Omental fat pad (tissue), 4 donors: ENCODE measurements around the gene ANO5. TPM values are rescaled to one million over a fixed set of nuclear protein-coding genes. Genes with fewer than 3 reads are reported as not detected.

Experiments used
- ATAC-seq: fragments of 150-250 bp; one replicate; pipeline ENCODE4 v1.9.1; 2016; ENCODE audit warnings: mild to moderate bottlenecking, moderate library complexity; ENCODE audit not compliant: low FRiP score
- DNase-seq: peaks from one replicate; pipeline ENCODE4 v3.0.0-alpha.2; 2019; ENCODE audit warnings: low spot score
- total RNA-seq, 4 donors: library from RNA; depleted of rRNA; stranded (reverse); fragments of >200 nt; gene quantifications; one replicate each; pipeline ENCODE4 v1.1.0, GENCODE V29; 2016
- TF ChIP-seq, protein P1 (sequence below), 3 donors: fragments of 450-650 bp; IDR thresholded peaks; one replicate each; pipeline ENCODE4 v1.5.1; 2016 to 2017; ENCODE audit warnings: antibody characterized with exemption in 3 of 3, mild to moderate bottlenecking in 3 of 3, moderate library complexity in 2 of 3

ANO5 gene
- total RNA-seq, 4 donors from 2014 or later, result 1.3 to 3.7 (median 3.2) TPM

DNA sequence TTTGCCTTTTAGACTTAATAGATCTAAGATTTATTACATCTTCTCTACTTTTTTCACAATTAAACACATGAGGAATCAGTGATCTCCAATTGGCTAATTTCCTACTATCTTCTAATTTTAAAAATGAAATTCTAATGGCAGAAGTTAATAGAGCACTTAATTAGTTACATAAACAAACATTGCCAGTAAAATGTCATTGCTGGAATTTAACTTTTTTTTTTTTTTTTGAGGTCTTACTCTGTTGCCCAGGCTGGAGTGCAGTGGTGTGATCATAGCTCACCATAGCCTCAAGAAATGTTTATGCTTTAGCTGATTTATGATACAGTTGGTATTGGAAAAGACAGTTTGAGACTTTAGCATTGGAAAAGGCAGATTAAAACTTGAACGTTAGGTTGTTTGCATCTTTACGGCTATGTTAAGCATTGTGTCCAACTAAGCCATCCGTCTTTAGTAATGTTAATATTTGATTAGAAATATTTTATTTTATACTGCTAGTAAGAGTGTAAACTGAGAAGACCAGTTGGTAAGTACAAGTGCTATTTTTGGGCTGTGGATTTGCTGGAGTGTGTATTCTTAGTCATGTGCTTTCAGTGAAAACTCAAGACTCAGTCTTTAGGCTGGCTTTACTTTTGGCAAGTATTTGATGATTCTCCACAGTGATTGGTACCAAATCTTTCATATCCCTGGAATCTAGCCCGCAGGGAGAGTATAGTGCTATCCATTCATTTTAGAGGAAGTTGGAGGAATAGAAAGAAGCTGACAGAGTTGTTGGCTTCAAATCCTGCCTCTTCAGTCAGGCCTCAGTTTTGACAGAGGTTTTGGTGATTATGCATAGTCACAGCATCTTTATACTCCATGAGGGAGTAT lies 4.5 kb downstream of the ANO5 start:
- TF ChIP-seq, protein P1, sequence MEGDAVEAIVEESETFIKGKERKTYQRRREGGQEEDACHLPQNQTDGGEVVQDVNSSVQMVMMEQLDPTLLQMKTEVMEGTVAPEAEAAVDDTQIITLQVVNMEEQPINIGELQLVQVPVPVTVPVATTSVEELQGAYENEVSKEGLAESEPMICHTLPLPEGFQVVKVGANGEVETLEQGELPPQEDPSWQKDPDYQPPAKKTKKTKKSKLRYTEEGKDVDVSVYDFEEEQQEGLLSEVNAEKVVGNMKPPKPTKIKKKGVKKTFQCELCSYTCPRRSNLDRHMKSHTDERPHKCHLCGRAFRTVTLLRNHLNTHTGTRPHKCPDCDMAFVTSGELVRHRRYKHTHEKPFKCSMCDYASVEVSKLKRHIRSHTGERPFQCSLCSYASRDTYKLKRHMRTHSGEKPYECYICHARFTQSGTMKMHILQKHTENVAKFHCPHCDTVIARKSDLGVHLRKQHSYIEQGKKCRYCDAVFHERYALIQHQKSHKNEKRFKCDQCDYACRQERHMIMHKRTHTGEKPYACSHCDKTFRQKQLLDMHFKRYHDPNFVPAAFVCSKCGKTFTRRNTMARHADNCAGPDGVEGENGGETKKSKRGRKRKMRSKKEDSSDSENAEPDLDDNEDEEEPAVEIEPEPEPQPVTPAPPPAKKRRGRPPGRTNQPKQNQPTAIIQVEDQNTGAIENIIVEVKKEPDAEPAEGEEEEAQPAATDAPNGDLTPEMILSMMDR (IDR thresholded peaks at IDR 0.05), result no peak
- no peak for DNase-seq
- ATAC-seq, result no peak

DNA sequence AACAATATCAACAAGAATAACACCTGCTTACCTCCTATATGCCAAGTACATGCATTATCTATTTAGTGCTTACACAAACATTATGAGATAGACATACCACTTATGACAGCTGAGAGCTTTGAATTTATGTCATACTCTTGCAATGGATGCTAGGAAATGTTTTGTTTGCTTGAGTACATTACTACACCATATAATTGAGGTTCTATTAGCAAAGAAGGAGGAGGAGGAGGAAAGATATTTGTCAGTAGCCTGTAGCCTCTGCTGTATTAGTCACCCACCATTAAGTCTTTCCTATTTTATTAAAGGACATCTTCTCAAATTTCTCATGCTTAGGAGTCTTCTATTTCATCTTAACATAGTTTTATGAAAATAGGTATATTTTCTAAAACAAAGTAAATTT lies 6.4 kb downstream of the ANO5 start:
- ATAC-seq, result no peak
- DNase-seq, result no peak
- TF ChIP-seq, protein P1 (IDR thresholded peaks at IDR 0.05), result no peak

DNA sequence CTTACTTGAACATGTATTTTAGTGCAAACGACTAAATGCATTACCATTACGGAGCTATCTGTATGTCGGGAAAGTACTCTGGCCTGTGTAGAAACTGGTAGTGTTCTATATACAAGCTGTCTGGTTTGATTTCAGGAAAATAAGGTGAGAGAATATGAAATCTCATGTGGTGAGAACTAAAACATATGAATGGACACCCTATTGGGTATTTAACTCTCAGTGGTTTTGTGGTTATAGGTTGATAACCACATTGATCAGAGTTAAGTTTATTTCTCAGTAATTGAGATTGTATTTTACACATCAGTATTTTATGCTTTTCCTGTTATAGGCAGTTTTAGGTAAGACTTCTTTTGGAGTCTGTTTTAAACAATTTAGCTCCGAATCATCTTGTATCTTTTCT lies 10.4 kb downstream of the ANO5 start:
- ATAC-seq (no peak), DNase-seq (no peak)
- TF ChIP-seq, protein P1 (IDR thresholded peaks at IDR 0.05), result no peak

DNA sequence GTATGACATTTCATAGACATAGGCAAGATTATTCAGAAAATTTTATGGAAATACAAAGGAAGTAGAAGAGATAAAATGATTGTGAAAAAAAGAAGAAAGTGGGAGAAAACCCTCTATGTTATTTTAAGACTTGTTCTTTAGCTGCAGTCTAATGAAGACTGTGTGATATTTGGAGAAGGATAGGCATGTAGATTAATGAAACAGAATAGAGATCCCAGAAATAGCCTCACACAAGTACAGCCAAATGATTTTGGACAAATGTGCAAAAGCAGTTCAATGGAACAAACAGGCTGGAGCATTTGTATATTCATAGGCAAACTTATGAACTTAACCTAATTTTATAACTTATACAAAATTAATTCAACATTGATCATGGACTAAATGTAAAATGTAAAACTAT lies 14.3 kb downstream of the ANO5 start:
- ATAC-seq, result no peak

DNA sequence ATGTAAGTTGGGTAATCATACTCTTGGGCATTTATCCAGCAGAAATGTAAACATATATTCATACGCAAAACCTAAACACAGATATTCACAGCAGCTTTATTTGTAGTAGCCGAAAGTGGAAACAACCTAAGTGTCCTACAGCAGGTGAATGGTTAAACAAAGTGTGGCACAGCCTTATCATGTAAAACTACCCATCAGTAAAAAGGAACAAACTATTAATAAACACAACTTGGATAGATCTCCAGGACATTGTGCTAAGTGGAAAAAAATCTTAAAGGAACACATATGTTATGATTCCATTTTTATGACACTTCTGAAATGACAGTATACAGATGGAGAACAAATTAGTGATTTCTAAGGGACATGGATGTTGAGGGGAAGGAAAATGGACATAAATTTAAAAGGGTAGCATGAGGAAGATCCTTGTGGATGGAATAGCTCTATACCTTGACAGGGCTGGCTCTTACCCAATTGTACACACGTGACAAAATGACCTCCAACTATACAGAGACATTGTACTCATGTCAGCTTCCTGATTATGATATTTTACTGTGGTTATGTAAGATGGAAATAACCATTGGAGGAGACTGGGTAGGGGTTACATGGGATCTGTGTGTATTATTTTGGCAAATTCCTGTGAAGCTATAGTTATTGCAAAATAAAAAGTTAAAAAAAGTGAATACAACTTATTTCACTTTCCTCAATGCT lies 15.4 kb downstream of the ANO5 start:
- ATAC-seq, result no peak
- no peak for DNase-seq
- TF ChIP-seq, protein P1 (IDR thresholded peaks at IDR 0.05), result no peak

More for the DNA sequence above, 14.3 kb downstream of the ANO5 start:
- DNase-seq, result no peak
- TF ChIP-seq, protein P1 (IDR thresholded peaks at IDR 0.05), result no peak

DNA sequence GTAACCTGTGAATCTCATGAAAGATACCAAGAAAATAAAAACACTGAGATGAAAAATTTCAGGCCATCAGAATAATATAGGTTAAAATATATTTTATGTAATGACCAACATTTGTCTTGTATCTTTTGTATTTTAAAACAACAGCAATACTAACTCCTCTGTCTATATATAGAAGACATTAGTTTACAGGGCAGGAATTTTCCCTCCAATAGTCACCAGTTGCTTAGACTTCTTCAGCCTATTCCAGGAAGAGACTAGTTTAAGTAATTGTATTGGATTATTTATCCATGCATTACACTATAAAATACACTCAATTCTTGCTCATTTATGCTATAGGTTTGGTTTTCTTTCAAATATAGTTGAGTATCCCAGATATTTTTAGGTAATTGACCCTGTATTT lies 24.1 kb downstream of the ANO5 start:
- DNase-seq (no peak), ATAC-seq (no peak)
- TF ChIP-seq, protein P1 (IDR thresholded peaks at IDR 0.05), result no peak
